GM08714 (cell line): ENCODE measurements around the gene C1orf105.
"Not testable (repeated sequence)": the region's sequence is repeated elsewhere in the genome, so short reads cannot be mapped to it uniquely, and the experiment has no call there.

ENCODE experiments used
- H3K4me3 ChIP-seq: fragments of 200-500 bp; sonication (Bioruptor generic); 2 replicates; pipeline ENCODE4 v1.5.1; 2014; ENCODE audit warnings: mild to moderate bottlenecking, low read length, inconsistent platforms
- ZNF274 ChIP-seq: IDR thresholded peaks from 2 replicates; pipeline ENCODE4 v1.6.1; 2012; ENCODE audit warnings: mild to moderate bottlenecking, low read depth, low read length

The C1orf105 gene, protein sequence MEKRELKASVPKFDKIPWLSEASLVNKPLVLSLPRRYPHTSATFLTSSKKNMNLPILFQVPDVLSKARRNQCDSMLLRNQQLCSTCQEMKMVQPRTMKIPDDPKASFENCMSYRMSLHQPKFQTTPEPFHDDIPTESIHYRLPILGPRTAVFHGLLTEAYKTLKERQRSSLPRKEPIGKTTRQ

DNA sequence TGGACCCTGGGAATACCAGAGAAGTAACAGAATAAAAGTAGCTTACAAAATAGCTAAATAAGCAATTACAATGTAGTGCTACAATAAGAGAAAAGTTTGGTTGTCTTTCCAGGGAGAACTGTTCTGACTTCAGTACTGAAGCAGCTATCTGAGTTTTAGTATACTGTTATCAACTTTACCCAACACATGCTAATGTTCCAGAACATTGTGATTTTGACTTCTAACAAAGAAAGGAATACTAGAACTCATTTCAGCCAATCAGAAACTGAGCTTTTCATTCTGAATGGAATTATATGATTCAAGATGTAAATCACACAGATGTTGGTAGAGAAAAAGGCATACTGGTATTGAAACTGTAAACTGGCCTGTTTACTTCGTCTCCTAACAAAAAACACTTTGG lies at the start of gene C1orf105:
Gene C1orf105, plus strand, starts transcription at position 301 of the 400 bp plus-strand sequence. CDS start 201 bp downstream, outside the sequence.
- TF ChIP-seq ZNF274, result no peak
- no peak within 1 kb of the TSS for H3K4me3 ChIP-seq

DNA sequence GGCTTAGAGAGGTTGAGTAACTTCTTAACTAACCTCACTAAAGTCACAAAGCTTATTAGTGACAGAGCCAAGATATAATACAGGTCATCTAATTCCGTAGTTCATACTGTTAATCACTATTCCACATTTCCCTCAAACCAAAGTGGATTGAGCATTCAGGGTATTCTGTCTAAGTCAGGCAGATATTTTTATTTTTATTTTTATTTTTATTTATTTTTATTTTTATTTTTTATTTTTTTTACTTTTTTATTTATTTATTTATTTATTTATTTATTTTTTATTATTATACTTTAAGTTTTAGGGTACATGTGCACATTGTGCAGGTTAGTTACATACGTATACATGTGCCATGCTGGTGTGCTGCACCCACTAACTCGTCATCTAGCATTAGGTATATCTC lies 48.8 kb upstream of the C1orf105 start:
- not testable (repeated sequence) for H3K4me3 ChIP-seq

DNA sequence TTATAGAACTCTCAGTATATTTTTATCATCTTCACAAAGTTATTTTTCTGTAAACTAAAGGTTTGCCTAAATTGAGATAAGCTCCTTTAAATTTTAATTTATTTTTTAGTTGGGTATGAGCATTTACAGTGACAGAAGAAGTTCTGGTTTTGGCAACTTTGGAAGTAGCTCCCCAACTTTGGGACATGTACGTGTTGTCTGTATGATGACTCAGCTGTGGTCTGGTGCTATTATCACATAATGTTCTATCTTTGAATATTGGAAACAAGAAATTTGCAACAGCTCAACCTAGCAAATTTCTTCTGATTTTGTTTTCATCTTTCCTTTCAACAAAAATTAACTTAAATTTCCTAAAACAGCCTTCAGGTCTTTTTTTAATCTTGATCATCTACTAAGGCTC lies 46.6 kb upstream of the C1orf105 start:
- TF ChIP-seq ZNF274, result no peak
- H3K4me3 ChIP-seq, result no peak overlapping the region

DNA sequence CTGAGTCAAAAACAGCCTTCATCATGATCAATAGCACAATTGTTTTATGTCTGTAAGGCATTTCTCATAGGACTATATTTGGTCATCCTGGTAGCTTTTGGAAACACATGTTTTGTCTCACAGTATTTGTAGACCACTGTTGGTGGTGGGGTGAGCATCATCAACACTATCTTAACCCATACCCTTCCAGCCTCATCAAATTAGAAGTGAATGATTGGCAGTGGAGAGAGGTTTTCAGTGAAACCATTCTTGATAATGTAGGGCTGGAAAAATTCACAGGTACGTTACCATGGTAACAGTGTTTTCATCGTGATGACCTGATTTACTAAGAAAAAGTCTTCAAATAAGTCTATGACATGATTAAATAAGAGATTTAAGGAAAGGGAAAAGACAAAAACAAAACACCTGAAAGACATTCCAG lies 45.3 kb upstream of the C1orf105 start:
- no peak overlapping the region for H3K4me3 ChIP-seq
- no peak for TF ChIP-seq ZNF274

DNA sequence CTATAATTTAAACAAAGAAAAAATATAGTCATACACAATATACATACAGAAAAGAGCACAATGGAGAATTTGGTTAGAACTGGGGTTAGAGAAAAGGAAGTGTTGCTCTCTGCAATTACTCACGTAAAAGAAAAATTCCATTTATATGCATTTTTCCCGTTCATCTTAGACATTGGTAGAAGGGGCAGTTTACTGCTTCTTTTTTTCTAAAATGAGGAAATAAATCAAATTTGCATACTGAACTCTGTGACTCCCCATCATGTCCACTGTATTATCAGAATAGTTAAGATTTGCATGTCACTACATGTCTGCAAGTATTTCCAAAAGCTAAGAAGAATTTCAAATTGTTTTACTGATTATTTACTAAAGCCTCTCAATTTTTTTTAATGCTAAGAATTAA lies 44.1 kb upstream of the C1orf105 start:
- no peak for TF ChIP-seq ZNF274
- H3K4me3 ChIP-seq, result no peak overlapping the region

DNA sequence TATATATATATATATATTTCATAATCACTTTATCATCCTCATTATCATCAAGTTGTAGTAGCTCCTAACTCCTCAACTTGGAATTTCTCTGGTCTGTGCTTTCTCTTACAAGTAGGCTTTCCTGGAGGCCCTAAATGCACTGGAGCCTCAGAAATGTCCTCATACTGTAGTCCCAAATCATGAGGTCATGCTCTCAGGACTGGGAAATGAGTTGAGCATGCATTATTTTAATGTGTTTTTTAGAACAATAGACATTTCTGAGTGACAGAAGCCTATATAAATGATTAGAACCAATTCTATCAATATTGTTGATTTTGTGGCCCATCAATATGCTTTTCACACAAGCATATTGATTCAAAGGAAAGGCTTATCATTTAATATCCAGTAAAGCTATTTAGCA lies 42.9 kb upstream of the C1orf105 start:
- no peak overlapping the region for H3K4me3 ChIP-seq
- no peak for TF ChIP-seq ZNF274

DNA sequence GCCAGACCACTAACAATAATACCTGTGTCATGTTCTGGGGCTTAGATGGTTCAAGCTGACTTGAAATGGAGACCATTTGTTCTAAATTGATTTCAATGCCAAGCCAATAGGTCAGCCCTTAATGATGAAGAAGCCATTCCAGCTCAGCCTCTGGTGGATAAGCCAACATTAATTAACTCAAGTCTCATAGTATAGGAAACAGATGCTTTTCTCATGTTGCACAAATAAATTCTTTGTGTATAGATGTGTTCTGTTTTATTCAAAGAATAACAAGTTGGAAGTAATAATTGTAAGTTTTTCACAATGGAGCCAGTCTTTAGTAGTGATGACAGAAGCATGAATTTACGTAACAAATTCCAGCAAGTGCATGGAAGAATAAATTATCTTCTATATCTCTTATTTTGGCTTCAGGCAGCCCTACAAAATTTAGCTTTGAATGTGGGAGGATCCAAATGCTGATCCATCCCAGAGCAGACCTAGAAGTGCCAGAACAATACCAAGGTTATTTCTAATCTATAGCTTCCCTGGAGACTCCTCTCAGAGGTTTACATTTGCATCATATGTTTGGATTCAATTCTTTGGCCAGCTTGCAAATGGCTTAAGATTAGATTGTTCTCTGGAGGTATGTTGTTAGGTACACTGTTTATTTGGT lies 42.2 kb upstream of the C1orf105 start:
- no peak for TF ChIP-seq ZNF274
- H3K4me3 ChIP-seq, result no peak overlapping the region

DNA sequence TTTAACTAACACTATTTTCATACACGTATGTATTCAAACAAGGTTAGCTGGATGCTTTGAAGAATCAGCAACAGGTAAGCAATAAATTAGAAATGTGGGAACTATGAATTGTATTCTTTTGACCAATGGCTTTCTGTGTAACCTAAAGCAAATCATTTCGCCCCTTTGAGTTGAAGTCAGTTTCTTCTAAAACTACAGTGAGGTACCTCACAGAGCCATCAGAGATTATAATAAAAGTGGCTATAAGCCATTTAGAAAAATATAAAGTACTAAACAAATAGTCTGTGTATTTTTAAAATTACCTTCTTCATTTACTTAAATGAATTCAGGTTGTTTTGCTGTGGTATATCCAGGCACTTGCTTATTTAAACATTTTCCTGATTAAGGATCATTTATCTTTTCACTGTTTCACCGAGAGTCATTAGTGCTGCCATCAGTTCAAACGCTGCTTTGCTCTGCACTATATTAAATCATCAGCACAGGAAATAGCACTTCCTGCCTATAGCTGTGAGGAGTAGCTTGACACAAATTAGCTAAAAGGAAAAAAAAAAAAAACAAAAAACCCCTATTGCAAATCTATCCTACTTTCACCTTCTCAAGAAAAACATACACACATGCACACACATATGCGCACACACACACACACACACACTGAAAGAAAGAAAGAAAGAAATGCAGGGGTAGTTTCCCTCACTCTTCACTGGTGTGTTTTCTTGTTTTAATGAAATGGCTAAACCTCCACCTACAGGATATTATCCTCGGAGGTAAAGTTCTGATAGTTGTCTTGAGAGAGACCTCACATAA lies 39.8 kb upstream of the C1orf105 start:
- no peak overlapping the region for H3K4me3 ChIP-seq
- TF ChIP-seq ZNF274, result no peak

DNA sequence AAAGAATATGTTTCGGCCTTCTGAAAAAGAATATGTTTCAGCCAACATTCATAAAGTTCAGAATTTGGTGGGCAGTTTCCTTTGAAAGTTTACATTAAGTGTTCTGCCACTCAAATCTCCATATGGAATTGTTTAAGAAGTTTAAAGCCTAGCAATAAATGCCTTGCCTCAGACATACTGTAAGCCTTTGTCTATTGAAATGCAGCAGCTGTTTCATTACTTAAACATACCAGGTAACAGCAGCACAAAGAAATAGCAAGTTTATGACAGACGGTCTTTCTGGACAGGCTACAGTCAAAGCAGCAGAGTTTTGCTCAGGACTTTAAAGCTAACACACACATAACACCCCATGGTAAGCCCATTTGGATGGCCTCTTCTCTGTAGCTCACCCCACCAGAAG lies 38.5 kb upstream of the C1orf105 start:
- H3K4me3 ChIP-seq, result no peak overlapping the region
- TF ChIP-seq ZNF274, result no peak

DNA sequence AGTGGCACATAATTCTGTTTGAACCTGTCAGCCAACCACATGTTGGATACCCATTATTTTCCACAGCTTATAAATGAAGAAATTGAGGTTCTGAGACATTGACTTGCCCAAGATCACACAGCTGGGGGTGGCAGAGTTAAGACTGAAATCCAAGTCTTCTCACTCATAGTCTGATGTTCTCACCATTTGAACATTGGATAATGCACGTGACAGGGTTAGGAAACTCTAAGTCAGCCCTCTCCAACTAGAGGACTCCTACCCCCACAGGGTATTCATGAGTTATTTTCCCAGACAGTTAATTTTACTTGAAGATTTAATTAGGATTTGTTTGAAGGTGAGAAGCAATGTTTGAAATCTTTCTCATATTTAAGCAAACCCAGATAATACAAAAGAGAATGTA lies 38.1 kb upstream of the C1orf105 start:
- TF ChIP-seq ZNF274, result no peak
- H3K4me3 ChIP-seq, result no peak overlapping the region

DNA sequence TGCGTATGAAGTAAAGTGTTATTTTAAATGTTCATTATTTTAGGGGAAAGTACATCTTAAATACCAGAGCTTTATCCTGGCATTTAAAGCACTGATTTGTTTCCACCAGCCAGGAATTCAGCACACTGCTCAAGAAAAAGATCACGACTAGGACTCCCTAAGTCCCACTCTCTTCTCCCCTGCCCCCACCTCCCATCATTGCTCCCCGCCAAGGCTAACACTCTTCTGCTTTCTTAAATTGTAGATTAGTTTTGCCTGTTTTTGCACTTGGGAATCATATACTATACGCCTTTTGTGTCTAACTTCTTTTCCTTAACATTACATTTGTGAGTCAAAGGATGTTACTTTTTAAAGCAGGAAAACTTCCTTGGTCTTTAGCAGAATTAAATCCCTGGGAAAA lies 37.5 kb upstream of the C1orf105 start:
- TF ChIP-seq ZNF274, result no peak
- H3K4me3 ChIP-seq, result no peak overlapping the region

DNA sequence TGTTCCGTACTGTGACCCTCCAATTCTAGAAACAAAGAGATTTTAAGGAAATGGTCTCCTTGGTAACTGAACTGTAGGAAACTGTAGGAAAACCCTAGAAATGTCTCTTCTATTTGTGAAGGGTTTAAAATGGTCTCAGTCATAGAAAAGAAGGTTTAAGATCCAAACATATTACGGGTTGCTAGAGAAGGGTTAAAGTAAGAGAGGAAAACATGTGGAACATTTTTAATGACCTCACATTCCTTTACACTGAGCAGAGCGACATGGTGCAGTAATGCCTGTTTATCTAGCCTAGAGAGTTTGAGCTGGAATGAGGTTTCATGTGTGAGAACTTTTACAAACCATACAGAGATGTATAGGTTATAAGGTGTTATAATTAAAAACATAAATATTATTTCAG lies 36.9 kb upstream of the C1orf105 start:
- TF ChIP-seq ZNF274, result no peak
- no peak overlapping the region for H3K4me3 ChIP-seq

DNA sequence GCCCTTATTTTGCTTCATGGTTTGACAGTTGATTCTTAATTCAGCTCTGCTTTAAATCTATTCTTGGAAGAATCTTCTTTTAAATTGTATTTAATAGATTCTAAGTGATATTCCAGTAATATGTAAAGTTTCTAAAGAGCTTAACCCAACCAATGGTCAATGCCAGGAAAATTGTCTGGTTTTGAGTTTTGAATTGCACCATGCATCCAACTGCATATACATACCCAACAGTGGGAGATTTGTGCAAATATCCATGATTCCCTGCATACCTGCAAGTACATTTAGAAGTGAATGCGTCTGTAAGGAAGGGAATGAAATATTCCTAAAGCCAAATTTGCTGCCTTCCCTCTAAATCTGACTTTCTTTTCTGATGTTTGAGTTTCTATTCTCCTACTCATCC lies 35.8 kb upstream of the C1orf105 start:
- H3K4me3 ChIP-seq, result no peak overlapping the region
- TF ChIP-seq ZNF274, result no peak

DNA sequence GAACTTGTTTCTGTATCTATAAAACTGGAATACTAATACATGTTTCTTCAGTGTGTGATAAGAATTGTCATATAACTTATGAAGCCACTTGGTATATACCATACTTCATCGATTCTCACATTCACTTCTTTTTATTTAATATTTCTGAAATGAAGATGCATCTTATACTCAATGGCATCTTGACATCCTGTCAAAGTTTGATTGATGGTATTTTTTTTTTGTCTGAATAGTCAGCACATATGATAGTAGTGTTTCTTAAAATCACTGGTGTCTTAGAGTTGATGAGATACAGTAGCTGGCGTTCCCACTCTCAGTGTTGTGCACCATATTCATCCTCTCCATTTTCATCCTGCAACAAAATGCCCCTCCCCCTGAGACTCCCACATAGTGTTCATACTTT lies 34.4 kb upstream of the C1orf105 start:
- TF ChIP-seq ZNF274, result no peak
- no peak overlapping the region for H3K4me3 ChIP-seq

DNA sequence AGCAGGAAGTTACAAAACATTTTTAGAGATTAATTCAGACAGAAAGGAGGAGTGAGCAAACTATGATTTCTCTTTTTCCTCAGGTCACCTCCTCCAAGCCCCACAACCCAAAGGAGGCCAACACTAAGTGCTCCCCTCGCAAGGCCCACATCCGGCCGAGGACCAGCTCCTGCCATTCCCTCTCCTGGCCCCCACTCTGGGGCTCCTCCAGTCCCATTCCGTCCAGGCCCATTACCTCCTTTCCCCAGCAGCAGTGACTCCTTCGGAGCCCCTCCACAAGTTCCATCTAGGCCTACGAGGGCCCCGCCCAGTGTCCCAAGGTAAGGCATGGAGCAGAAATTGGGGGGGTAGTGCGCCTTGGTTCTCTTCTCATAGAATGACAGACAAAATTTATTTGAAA lies 32.0 kb upstream of the C1orf105 start:
- no peak for TF ChIP-seq ZNF274
- H3K4me3 ChIP-seq, result no peak overlapping the region

DNA sequence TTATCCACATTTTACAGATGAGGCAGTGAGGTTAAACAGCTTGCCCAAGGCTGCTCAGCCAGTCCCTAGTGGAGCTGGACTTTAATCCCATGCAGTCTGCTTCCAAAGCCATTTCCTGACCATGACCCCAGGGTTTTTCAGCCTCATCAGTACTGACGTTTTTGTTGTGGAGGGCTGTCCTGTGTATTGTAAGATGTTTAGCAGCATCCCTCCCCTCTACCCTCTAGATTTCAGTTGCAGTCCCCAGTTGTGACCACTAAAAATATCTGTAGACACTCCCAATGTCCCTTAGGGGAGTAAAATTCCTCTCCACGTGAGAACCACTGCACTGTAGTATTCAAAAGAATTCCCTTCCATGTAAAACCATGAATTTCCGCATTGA lies 30.2 kb upstream of the C1orf105 start:
- TF ChIP-seq ZNF274, result no peak
- H3K4me3 ChIP-seq, result no peak overlapping the region; the same call in 1 of the 2 replicates
